Osteoblast (primary cell): ENCODE data around the gene CSAG3. TPM values are rescaled to one million over a fixed set of nuclear protein-coding genes. Genes with fewer than 3 reads are reported as not detected.
"Not testable (repeated sequence)": the region's sequence is repeated elsewhere in the genome, so short reads cannot be mapped to it uniquely, and the experiment has no call there.

Source experiments
- DNase-seq: peaks from one replicate; pipeline ENCODE4 v3.0.0; 2011; ENCODE audit warnings: low spot score, mixed read lengths; ENCODE audit not compliant: insufficient read length; ENCODE audit errors: missing footprints
- H2AFZ ChIP-seq: 2 replicates; pipeline ENCODE4 v1.6.0; 2011; ENCODE audit warnings: mild to moderate bottlenecking, low read length
- H3K27ac ChIP-seq: 2 replicates; pipeline ENCODE4 v1.5.1; 2011; ENCODE audit warnings: mild to moderate bottlenecking, low read depth, low read length, moderate library complexity
- H3K27me3 ChIP-seq: 2 replicates; pipeline ENCODE4 v1.6.0; 2012; ENCODE audit warnings: mild to moderate bottlenecking, control low read depth, inconsistent platforms, low read length, moderate library complexity; ENCODE audit not compliant: insufficient read depth
- H3K36me3 ChIP-seq: 2 replicates; pipeline ENCODE4 v1.5.1; 2011; ENCODE audit warnings: mild to moderate bottlenecking, low read length, control low read depth, moderate library complexity; ENCODE audit not compliant: insufficient read depth
- H3K4me1 ChIP-seq: 2 replicates; pipeline ENCODE4 v1.5.1; 2011; ENCODE audit warnings: mild to moderate bottlenecking, low read length, control low read depth, moderate library complexity; ENCODE audit not compliant: insufficient read depth
- H3K4me2 ChIP-seq: 2 replicates; pipeline ENCODE4 v1.6.0; 2011; ENCODE audit warnings: mild to moderate bottlenecking, low read length; ENCODE audit not compliant: insufficient read depth
- H3K4me3 ChIP-seq: fragments of 200-600 bp; sonication (generic); 3 replicates; pipeline ENCODE4 v1.5.1; 2012; ENCODE audit warnings: mild to moderate bottlenecking, low read length, inconsistent platforms; ENCODE audit not compliant: insufficient read depth
- H3K79me2 ChIP-seq: 2 replicates; pipeline ENCODE4 v1.6.0; 2012; ENCODE audit warnings: mild to moderate bottlenecking, low read length, control low read depth, inconsistent platforms; ENCODE audit not compliant: insufficient read depth
- H3K9me3 ChIP-seq: 2 replicates; pipeline ENCODE4 v1.5.1; 2011; ENCODE audit warnings: low read depth, low read length, control low read depth
- H4K20me1 ChIP-seq: 2 replicates; pipeline ENCODE4 v1.6.0; 2012; ENCODE audit warnings: mild to moderate bottlenecking, low read length, control low read depth; ENCODE audit not compliant: insufficient read depth
- total RNA-seq: library from RNA; depleted of rRNA; stranded (reverse); fragments of >200 nt; gene quantifications from 2 replicates; pipeline ENCODE4 v1.2.3, GENCODE V29; 2012
- TF ChIP-seq, protein P1 (sequence below): IDR thresholded peaks from 2 replicates; pipeline ENCODE4 v1.5.1; 2011; ENCODE audit warnings: mild to moderate bottlenecking, low read depth, low read length, moderate library complexity; ENCODE audit errors: extremely low read depth

The CSAG3 gene
- total RNA-seq = not detected in 2 replicates

DNA sequence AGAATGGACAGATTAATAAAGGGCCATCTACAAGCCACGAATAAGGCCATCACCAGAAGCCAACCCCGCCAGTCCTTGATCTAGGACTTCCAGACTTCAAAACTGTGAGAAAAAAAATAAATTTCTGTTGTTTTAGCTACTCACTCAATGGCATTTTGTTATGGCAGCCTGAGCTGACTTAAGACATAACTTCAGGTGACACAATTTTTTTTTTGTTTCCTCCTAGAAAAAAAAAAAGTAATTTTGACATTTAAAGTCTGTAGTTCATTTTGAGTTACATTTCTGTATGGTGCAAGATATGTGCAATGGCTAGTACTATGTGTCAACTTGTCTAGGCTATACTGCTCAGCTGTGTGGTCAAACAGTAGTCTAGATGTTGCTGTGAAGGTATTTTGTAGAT, at the start of gene CSAG3:
Gene CSAG3, plus strand, starts transcription at position 301 of the 400 bp plus-strand sequence.
- not testable (repeated sequence) for H3K4me1 ChIP-seq, H3K9me3 ChIP-seq, DNase-seq, H3K27me3 ChIP-seq, H3K36me3 ChIP-seq, H4K20me1 ChIP-seq, H3K79me2 ChIP-seq, H3K27ac ChIP-seq, H3K4me3 ChIP-seq, H2AFZ ChIP-seq, H3K4me2 ChIP-seq

DNA sequence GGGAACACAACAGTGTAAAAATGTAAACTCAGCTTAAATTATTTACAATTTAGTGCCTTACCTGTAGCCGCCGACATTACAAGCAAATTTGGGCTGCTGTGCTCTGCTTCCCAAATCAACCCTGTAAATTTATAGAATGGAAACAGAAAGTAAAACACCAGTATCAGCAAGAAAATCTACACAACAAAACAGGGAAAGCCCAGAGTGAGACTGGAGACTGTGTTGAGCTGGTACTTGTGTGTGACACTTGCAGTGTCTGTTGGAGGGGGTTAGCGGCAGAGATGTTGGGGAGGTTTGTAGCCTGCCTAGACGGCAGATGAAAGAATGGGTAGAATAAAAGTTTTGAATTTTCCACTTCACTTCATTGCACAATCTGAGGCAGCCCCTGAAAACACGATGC, 45.8 kb upstream of the CSAG3 start:
- DNase-seq, H3K9me3 ChIP-seq, H3K4me1 ChIP-seq, H3K4me2 ChIP-seq, H4K20me1 ChIP-seq, H3K4me3 ChIP-seq, H2AFZ ChIP-seq, H3K27ac ChIP-seq, H3K27me3 ChIP-seq, H3K79me2 ChIP-seq, H3K36me3 ChIP-seq: not testable (repeated sequence)

DNA sequence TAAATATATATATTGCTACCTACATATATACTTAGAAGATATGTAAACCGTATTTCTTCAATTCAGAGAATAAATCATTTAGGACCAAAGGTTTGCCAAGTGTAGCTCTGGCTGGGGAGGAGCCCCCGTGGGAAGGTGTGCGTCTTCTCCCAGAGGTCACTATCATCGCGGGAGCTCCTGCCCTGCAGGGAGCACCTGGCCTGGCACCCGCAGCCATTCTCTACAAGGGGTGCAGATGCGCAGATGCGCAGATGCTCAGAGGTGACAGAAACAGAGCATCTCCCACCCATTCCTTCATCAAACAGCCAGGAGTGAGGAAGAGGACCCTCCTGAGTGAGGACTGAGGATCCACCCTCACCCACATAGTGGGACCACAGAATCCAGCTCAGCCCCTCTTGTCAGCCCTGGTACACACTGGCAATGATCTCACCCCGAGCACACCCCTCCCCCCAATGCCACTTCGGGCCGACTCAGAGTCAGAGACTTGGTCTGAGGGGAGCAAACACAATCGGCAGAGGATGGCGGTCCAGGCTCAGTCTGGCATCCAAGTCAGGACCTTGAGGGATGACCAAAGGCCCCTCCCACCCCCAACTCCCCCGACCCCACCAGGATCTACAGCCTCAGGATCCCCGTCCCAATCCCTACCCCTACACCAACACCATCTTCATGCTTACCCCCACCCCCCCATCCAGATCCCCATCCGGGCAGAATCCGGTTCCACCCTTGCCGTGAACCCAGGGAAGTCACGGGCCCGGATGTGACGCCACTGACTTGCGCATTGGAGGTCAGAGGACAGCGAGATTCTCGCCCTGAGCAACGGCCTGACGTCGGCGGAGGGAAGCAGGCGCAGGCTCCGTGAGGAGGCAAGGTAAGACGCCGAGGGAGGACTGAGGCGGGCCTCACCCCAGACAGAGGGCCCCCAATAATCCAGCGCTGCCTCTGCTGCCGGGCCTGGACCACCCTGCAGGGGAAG, 44.9 kb upstream of the CSAG3 start, which contains the start of gene MAGEA2B:
Gene MAGEA2B, plus strand, starts transcription at position 814 of the 973 bp plus-strand sequence. CDS start 2,479 bp downstream, outside the sequence.
- H4K20me1 ChIP-seq, H3K4me3 ChIP-seq, H3K4me2 ChIP-seq, H3K9me3 ChIP-seq, H3K27me3 ChIP-seq, H2AFZ ChIP-seq, H3K79me2 ChIP-seq, H3K4me1 ChIP-seq, H3K27ac ChIP-seq, DNase-seq, H3K36me3 ChIP-seq: not testable (repeated sequence)

DNA sequence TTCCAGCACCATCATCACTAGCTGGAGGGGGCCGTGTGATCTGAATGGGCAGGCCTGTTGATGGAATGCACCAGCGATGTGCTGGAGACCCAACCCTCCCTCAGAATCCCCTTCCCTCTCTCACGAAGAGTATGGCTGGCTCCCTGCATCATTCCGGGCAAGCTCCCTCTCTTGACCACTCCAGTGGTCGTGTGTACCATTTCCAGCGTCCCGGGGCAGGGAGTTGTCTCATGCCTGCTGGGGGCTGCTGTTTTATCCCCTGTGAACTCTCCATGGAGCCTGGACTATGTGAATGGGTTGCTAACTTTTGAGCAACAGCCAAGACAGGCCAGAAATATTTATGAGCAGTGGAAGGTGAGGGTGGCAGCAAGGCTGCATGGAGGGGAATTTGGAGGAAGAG, 33.6 kb upstream of the CSAG3 start:
- H3K27ac ChIP-seq = no peak overlapping the region
- no peaks in the 10 kb centered on the region for H4K20me1 ChIP-seq
- H3K9me3 ChIP-seq = no peaks in the 10 kb centered on the region
- no peaks in the 10 kb centered on the region for H3K36me3 ChIP-seq
- H3K4me2 ChIP-seq = no peak overlapping the region
- DNase-seq = no peak
- no peaks in the 10 kb centered on the region for H3K79me2 ChIP-seq
- H2AFZ ChIP-seq = no peak overlapping the region
- TF ChIP-seq, protein P1, sequence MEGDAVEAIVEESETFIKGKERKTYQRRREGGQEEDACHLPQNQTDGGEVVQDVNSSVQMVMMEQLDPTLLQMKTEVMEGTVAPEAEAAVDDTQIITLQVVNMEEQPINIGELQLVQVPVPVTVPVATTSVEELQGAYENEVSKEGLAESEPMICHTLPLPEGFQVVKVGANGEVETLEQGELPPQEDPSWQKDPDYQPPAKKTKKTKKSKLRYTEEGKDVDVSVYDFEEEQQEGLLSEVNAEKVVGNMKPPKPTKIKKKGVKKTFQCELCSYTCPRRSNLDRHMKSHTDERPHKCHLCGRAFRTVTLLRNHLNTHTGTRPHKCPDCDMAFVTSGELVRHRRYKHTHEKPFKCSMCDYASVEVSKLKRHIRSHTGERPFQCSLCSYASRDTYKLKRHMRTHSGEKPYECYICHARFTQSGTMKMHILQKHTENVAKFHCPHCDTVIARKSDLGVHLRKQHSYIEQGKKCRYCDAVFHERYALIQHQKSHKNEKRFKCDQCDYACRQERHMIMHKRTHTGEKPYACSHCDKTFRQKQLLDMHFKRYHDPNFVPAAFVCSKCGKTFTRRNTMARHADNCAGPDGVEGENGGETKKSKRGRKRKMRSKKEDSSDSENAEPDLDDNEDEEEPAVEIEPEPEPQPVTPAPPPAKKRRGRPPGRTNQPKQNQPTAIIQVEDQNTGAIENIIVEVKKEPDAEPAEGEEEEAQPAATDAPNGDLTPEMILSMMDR = no peak
- no peaks in the 10 kb centered on the region for H3K4me1 ChIP-seq
- no peak overlapping the region for H3K4me3 ChIP-seq
- H3K27me3 ChIP-seq = no peaks in the 10 kb centered on the region

DNA sequence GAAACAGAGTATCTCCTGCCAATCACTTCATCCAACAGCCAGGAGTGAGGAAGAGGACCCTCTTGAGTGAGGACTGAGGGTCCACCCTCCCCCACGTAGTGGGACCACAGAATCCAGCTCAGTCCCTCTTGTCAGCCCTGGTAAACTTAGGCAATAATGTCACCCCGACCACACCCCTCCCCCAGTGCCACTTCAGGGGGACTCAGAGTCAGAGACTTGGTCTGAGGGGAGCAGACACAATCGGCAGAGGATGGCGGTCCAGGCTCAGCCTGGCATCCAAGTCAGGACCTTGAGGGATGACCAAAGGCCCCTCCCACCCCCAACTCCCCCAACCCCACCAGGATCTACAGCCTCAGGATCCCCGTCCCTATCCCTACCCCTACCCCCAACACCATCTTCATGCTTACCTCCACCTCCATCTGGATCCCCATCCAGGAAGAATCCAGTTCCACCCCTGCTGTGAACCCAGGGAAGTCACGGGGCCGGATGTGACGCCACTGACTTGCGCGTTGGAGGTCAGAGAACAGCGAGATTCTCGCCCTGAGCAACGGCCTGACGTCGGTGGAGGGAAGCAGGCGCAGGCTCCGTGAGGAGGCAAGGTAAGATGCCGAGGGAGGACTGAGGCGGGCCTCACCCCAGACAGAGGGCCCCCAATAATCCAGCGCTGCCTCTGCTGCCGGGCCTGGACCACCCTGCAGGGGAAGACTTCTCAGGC, 25.6 kb upstream of the CSAG3 start, which contains the start of the genes CSAG1 and MAGEA12:
Gene CSAG1, minus strand, starts transcription at position 461 of the 715 bp plus-strand sequence. CDS start 1,261 bp downstream, outside the sequence.
Gene MAGEA12, plus strand, starts transcription at position 497 of the 715 bp plus-strand sequence. CDS start 2,405 bp downstream, outside the sequence.
- DNase-seq = no peak
- Histone ChIP-seq H3K36me3 (no peaks in the 10 kb centered on the region), H3K27ac (no peak within 1 kb of the TSS), H2AFZ (no peak within 1 kb of the TSS), H3K9me3 (no peaks in the 10 kb centered on the region), H4K20me1 (no peaks in the 10 kb centered on the region), H3K79me2 (no peaks in the 10 kb centered on the region), H3K4me3 (no peak within 1 kb of the TSS), H3K4me2 (no peak within 1 kb of the TSS), H3K4me1 (no peaks in the 10 kb centered on the region), H3K27me3 (no peaks in the 10 kb centered on the region)
- TF ChIP-seq, protein P1 = no peak

DNA sequence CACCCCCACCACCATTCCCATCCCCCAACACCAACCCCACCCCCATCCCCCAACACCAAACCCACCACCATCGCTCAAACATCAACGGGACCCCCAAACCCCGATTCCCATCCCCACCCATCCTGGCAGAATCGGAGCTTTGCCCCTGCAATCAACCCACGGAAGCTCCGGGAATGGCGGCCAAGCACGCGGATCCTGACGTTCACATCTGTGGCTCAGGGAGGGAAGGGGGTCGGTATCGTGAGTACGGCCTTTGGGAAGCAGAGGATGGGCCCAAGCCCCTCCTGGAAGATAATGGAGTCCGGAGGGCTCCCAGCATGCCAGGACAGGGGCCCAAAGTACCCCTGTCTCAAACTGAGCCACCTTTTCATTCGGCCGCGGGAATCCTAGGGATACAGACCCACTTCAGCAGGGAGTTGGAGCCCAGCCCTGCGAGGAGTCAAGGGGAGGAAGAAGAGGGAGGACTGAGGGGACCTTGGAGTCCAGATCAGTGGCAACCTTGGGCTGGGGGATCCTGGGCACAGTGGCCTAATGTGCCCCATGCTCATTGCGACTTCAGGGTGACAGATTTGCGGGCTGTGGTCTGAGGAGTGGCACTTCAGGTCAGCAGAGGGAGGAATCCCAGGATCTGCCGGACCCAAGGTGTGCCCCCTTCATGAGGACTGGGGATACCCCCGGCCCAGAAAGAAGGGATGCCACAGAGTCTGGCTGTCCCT, 24.7 kb upstream of the CSAG3 start:
- H3K4me1 ChIP-seq, H3K79me2 ChIP-seq, H2AFZ ChIP-seq, H3K4me3 ChIP-seq, H3K27me3 ChIP-seq, H4K20me1 ChIP-seq, H3K4me2 ChIP-seq, H3K9me3 ChIP-seq, H3K36me3 ChIP-seq, H3K27ac ChIP-seq: not testable (repeated sequence)
- peak; percentile 6 for DNase-seq
